ENCODE results near the gene DVL3.
"Not testable (repeated sequence)": the region's sequence is repeated elsewhere in the genome, so short reads cannot be mapped to it uniquely, and the experiment has no call there.

- TF ChIP-seq, protein P1, sequence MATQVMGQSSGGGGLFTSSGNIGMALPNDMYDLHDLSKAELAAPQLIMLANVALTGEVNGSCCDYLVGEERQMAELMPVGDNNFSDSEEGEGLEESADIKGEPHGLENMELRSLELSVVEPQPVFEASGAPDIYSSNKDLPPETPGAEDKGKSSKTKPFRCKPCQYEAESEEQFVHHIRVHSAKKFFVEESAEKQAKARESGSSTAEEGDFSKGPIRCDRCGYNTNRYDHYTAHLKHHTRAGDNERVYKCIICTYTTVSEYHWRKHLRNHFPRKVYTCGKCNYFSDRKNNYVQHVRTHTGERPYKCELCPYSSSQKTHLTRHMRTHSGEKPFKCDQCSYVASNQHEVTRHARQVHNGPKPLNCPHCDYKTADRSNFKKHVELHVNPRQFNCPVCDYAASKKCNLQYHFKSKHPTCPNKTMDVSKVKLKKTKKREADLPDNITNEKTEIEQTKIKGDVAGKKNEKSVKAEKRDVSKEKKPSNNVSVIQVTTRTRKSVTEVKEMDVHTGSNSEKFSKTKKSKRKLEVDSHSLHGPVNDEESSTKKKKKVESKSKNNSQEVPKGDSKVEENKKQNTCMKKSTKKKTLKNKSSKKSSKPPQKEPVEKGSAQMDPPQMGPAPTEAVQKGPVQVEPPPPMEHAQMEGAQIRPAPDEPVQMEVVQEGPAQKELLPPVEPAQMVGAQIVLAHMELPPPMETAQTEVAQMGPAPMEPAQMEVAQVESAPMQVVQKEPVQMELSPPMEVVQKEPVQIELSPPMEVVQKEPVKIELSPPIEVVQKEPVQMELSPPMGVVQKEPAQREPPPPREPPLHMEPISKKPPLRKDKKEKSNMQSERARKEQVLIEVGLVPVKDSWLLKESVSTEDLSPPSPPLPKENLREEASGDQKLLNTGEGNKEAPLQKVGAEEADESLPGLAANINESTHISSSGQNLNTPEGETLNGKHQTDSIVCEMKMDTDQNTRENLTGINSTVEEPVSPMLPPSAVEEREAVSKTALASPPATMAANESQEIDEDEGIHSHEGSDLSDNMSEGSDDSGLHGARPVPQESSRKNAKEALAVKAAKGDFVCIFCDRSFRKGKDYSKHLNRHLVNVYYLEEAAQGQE (IDR thresholded peaks at IDR 0.05; ENCODE audit: low read depth), result not testable (repeated sequence)
- TF ChIP-seq, protein P2, sequence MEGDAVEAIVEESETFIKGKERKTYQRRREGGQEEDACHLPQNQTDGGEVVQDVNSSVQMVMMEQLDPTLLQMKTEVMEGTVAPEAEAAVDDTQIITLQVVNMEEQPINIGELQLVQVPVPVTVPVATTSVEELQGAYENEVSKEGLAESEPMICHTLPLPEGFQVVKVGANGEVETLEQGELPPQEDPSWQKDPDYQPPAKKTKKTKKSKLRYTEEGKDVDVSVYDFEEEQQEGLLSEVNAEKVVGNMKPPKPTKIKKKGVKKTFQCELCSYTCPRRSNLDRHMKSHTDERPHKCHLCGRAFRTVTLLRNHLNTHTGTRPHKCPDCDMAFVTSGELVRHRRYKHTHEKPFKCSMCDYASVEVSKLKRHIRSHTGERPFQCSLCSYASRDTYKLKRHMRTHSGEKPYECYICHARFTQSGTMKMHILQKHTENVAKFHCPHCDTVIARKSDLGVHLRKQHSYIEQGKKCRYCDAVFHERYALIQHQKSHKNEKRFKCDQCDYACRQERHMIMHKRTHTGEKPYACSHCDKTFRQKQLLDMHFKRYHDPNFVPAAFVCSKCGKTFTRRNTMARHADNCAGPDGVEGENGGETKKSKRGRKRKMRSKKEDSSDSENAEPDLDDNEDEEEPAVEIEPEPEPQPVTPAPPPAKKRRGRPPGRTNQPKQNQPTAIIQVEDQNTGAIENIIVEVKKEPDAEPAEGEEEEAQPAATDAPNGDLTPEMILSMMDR (IDR thresholded peaks at IDR 0.05 in 2 of 3, conservative IDR thresholded peaks at IDR 0.05 in 1 of 3; ENCODE audit: borderline replicate concordance in 1 of 3, insufficient read depth in 1 of 3, low read depth in 2 of 3, low read length in 2 of 3), result not testable (repeated sequence)
Observed at GRCh38 chr3:184121031-184121430, 34.1 kb upstream of the DVL3 start.
